Smooth muscle cell (in vitro differentiated cells): ENCODE measurements around the gene ATP2B2. TPM values are rescaled to one million over a fixed set of nuclear protein-coding genes. Genes with fewer than 3 reads are reported as not detected.

Experiments
- DNase-seq: peaks from one replicate; lab custom pipeline; 2025; ENCODE audit not compliant: unreplicated experiment; lab: John Stamatoyannopoulos, UW
- H2AFZ ChIP-seq: fragments of 200-600 bp; sonication (generic); 2 replicates; pipeline ENCODE4 v1.6.0; 2016; ENCODE audit warnings: antibody characterized with exemption, low read depth, mild to moderate bottlenecking
- H3F3A ChIP-seq: fragments of 200-600 bp; sonication (generic); 2 replicates; pipeline ENCODE4 v1.6.0; 2017; ENCODE audit warnings: antibody characterized with exemption, low read depth
- H3K27ac ChIP-seq: fragments of 200-600 bp; sonication (generic); 2 replicates; pipeline ENCODE4 v1.5.1; 2016; ENCODE audit warnings: low read depth, mild to moderate bottlenecking
- H3K27me3 ChIP-seq: fragments of 200-600 bp; sonication (generic); 2 replicates; pipeline ENCODE4 v1.6.1; 2016; ENCODE audit warnings: low read depth, mild to moderate bottlenecking
- H3K36me3 ChIP-seq: fragments of 200-600 bp; sonication (generic); 2 replicates; pipeline ENCODE4 v1.5.1; 2016; ENCODE audit warnings: low read depth
- H3K4me1 ChIP-seq: fragments of 200-600 bp; sonication (generic); 2 replicates; pipeline ENCODE4 v1.5.1; 2016; ENCODE audit warnings: low read depth
- H3K4me2 ChIP-seq: fragments of 200-600 bp; sonication (generic); 2 replicates; pipeline ENCODE4 v1.6.0; 2016; ENCODE audit warnings: mild to moderate bottlenecking
- H3K4me3 ChIP-seq: fragments of 200-600 bp; sonication (generic); 2 replicates; pipeline ENCODE4 v1.5.1; 2016; ENCODE audit warnings: mild to moderate bottlenecking
- H3K79me2 ChIP-seq: fragments of 200-600 bp; sonication (generic); 2 replicates; pipeline ENCODE4 v1.6.0; 2016; ENCODE audit warnings: low read depth, mild to moderate bottlenecking
- H3K9ac ChIP-seq: fragments of 200-600 bp; sonication (generic); 2 replicates; pipeline ENCODE4 v1.6.0; 2016; ENCODE audit warnings: low read depth
- H3K9me3 ChIP-seq: fragments of 200-600 bp; sonication (generic); replicated peaks from 2 replicates; pipeline ENCODE4 v1.5.1; 2016; ENCODE audit warnings: low read depth
- H4K20me1 ChIP-seq: fragments of 200-600 bp; sonication (generic); 2 replicates; pipeline ENCODE4 v1.6.0; 2016; ENCODE audit warnings: low read depth
- WGBS: methylation state at CpG from one replicate; pipeline ENCODE4 v1.1.7; 2016; ENCODE audit warnings: low lambda C conversion rate; 5-methylcytosine and 5-hydroxymethylcytosine counted together
- polyA plus RNA-seq: library from polyadenylated mRNA; unstranded; fragments of >200 nt; fragmentation: Nextera tagmentation; extraction: Ambion mirVana; gene quantifications from 2 replicates; pipeline ENCODE4 v1.2.1, GENCODE V29; 2016
- total RNA-seq: library from RNA; depleted of rRNA; stranded (reverse); fragments of >200 nt; gene quantifications from 2 replicates; pipeline ENCODE4 v1.2.3, GENCODE V29; 2014
- TF ChIP-seq, protein P1 (sequence below): fragments of 200-600 bp; sonication (generic); IDR thresholded peaks from 2 replicates; pipeline ENCODE4 v1.5.1; 2017; ENCODE audit warnings: borderline replicate concordance, mild to moderate bottlenecking, antibody characterized with exemption; ENCODE audit not compliant: insufficient read depth, poor library complexity, severe bottlenecking

The ATP2B2 gene
- total and polyA plus RNA-seq, 2 experiments from 2014 or later: not detected

DNA sequence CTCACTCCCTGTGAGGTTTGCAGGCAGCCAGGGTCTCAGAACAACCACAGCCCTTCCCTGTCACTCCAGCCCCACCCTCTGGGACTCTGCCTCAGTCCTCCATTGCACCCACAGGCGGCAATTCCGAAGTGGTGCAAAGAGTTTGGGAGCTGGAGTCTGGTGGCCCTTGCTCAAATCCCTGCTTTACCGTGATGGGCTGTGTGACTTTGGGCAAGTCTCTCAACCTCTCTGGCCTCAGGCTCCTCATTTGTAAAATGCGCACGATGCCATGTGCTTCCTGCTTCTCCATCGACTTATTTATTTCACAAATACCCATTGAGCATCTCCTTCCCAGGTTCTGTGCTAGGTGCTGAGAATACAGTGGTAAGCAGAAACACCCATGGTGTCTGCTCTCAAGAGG, 7.3 kb upstream of the ATP2B2 start:
- TF ChIP-seq, protein P1, sequence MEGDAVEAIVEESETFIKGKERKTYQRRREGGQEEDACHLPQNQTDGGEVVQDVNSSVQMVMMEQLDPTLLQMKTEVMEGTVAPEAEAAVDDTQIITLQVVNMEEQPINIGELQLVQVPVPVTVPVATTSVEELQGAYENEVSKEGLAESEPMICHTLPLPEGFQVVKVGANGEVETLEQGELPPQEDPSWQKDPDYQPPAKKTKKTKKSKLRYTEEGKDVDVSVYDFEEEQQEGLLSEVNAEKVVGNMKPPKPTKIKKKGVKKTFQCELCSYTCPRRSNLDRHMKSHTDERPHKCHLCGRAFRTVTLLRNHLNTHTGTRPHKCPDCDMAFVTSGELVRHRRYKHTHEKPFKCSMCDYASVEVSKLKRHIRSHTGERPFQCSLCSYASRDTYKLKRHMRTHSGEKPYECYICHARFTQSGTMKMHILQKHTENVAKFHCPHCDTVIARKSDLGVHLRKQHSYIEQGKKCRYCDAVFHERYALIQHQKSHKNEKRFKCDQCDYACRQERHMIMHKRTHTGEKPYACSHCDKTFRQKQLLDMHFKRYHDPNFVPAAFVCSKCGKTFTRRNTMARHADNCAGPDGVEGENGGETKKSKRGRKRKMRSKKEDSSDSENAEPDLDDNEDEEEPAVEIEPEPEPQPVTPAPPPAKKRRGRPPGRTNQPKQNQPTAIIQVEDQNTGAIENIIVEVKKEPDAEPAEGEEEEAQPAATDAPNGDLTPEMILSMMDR: no peak
- H3K27me3 ChIP-seq: peaks cover 4% of the 10 kb centered on the region
- WGBS: 80% methylated on average over 6 of the region's 6 CpGs
- H3K4me3 ChIP-seq: no peak overlapping the region
- no peaks in the 10 kb centered on the region for H3F3A ChIP-seq
- no peaks in the 10 kb centered on the region for H3K9me3 ChIP-seq
- no peaks in the 10 kb centered on the region for H4K20me1 ChIP-seq
- H3K9ac ChIP-seq: no peak overlapping the region
- no peak overlapping the region for H3K4me2 ChIP-seq
- H3K4me1 ChIP-seq: no peaks in the 10 kb centered on the region
- H3K36me3 ChIP-seq: no peaks in the 10 kb centered on the region
- no peak for DNase-seq
- H3K79me2 ChIP-seq: no peaks in the 10 kb centered on the region
- no peak overlapping the region for H2AFZ ChIP-seq
- no peak overlapping the region for H3K27ac ChIP-seq

DNA sequence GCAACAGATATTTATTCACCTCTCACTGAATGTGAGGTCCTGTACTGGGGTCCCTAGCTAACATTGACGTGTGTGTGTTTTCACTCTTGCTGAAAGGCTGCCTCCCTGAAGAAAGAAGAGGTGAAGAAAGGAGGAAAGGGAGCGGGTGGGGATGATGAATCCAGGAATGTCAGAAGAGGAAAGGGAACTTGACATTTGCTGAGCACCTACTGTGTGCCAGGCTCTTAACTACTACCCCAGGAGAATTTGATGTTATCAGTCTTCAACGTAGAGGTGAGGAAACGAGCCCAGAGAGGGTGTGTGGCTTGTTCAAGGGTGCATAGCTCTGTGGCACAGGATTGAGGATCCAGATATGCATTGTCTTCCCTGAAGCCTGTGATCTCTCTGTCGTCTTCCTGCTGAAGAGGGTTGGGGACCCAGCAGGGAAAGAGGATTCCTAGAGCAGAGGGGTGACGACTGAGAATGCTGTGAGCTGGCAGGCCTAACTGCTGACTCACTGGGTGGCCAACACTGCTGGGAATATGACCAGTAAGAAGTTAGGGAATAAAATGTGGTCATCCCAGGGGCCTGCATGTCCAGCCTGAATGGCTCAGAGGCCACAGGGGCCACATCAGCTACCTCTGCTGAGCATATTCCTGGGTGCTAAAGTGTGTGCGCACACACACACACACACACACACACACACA, 6.6 kb upstream of the ATP2B2 start:
- Histone ChIP-seq H2AFZ (no peak overlapping the region), H3K4me2 (no peak overlapping the region), H3K4me1 (no peaks in the 10 kb centered on the region), H3K9me3 (no peaks in the 10 kb centered on the region), H3K36me3 (no peaks in the 10 kb centered on the region), H3K27me3 (peaks cover 4% of the 10 kb centered on the region), H3K9ac (no peak overlapping the region), H3F3A (no peaks in the 10 kb centered on the region), H4K20me1 (no peaks in the 10 kb centered on the region), H3K27ac (no peak overlapping the region), H3K4me3 (no peak overlapping the region), H3K79me2 (no peaks in the 10 kb centered on the region)
- WGBS: 61% methylated on average over 7 of the region's 7 CpGs
- no peak for DNase-seq
- TF ChIP-seq, protein P1: no peak

DNA sequence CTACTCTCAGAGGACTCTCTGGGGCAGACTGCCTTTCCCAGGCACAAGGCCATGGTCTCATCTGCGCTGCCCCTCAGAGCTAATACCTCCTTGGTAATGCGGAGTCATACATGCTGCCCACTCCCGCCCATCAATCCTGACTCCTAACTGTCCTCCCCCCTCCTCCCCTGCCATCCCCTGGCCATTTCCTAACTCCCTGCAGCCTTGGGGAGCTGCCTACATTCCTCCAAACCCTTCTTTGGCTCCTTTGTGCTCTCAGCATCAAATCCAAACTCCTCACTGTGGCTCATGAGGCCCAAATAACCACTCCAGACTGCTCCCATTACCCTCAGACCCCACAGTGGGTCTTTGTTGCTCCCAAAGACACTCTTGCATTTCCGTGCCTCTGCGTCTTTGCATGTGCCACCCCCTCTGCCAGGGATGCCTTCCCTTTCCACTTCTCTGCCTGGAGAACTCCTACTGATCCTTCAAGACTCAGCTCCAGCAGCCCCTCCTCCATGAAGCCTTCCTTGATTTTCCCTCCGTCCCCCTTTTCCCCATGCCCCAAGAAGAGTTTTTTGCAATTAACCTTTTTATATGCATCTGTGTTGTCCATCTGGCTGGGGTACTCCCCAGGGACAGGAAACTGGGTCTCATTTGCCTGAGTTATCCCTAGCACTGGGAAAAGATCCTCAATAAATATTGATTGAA, 5.5 kb upstream of the ATP2B2 start:
- TF ChIP-seq, protein P1: no peak

More for the DNA sequence above, 5.5 kb upstream of the ATP2B2 start:
- Histone ChIP-seq H3K36me3 (no peaks in the 10 kb centered on the region), H3K9me3 (no peaks in the 10 kb centered on the region), H3K4me1 (no peaks in the 10 kb centered on the region), H3K9ac (no peak overlapping the region), H4K20me1 (no peaks in the 10 kb centered on the region), H3K27me3 (peaks cover 6% of the 10 kb centered on the region), H3K79me2 (no peaks in the 10 kb centered on the region), H2AFZ (no peak overlapping the region), H3K4me3 (no peak overlapping the region), H3K27ac (no peak overlapping the region), H3F3A (no peaks in the 10 kb centered on the region), H3K4me2 (no peak overlapping the region)
- DNase-seq: no peak
- WGBS: 81% methylated on average over 6 of the region's 6 CpGs
